Neural cell (in vitro differentiated cells): ENCODE measurements around the gene TADA2B. TPM values are rescaled to one million over a fixed set of nuclear protein-coding genes. Genes with fewer than 3 reads are reported as not detected.
"Not testable (repeated sequence)": the region's sequence is repeated elsewhere in the genome, so short reads cannot be mapped to it uniquely, and the experiment has no call there.

Experiments
- H2AFZ ChIP-seq: fragments of 200-600, 300-800 bp; sonication (generic), shearing (Covaris generic); 2 replicates; pipeline ENCODE4 v1.6.0; 2014; ENCODE audit warnings: low read depth, mild to moderate bottlenecking, antibody characterized with exemption, low read length, moderate library complexity
- H3F3A ChIP-seq: fragments of 200-600 bp; shearing (Covaris generic); 2 replicates; pipeline ENCODE4 v1.6.1; 2016; ENCODE audit warnings: mild to moderate bottlenecking, moderate library complexity, mixed read lengths, antibody characterized with exemption, low read length; ENCODE audit not compliant: insufficient read depth, poor library complexity, severe bottlenecking
- H3K27ac ChIP-seq: fragments of 200-600, 300-800 bp; sonication (generic), shearing (Covaris generic); 2 replicates; pipeline ENCODE4 v1.5.1; 2014; ENCODE audit warnings: mild to moderate bottlenecking, low read length, moderate library complexity
- H3K27me3 ChIP-seq: fragments of 300-800, 200-600 bp; sonication (generic), shearing (Covaris generic); 2 replicates; pipeline ENCODE4 v1.6.0; 2014; ENCODE audit warnings: mild to moderate bottlenecking, low read depth, low read length, moderate library complexity; ENCODE audit not compliant: insufficient read depth
- H3K36me3 ChIP-seq: fragments of 300-800, 200-600 bp; sonication (generic), shearing (Covaris generic); 2 replicates; pipeline ENCODE4 v1.5.1; 2014; ENCODE audit warnings: mild to moderate bottlenecking, antibody characterized with exemption, low read length, moderate library complexity; ENCODE audit not compliant: insufficient read depth
- H3K4me2 ChIP-seq: fragments of 300-800, 200-600 bp; sonication (generic), shearing (Covaris generic); 2 replicates; pipeline ENCODE4 v1.6.0; 2014; ENCODE audit warnings: mild to moderate bottlenecking, low read length
- H3K4me3 ChIP-seq: fragments of 300-800, 200-600 bp; sonication (generic), shearing (Covaris generic); 2 replicates; pipeline ENCODE4 v1.5.1; 2014; ENCODE audit warnings: mild to moderate bottlenecking, low read length, moderate library complexity
- H3K79me2 ChIP-seq: fragments of 200-600 bp; shearing (Covaris generic); replicated peaks from 2 replicates; pipeline ENCODE4 v1.6.0; 2014; ENCODE audit warnings: mild to moderate bottlenecking, low read length, moderate library complexity; ENCODE audit not compliant: insufficient read depth
- H3K9ac ChIP-seq: fragments of 300-800, 200-600 bp; sonication (generic), shearing (Covaris generic); 2 replicates; pipeline ENCODE4 v1.6.1; 2016; ENCODE audit warnings: mild to moderate bottlenecking, low read length, mixed read lengths
- H3K9me2 ChIP-seq: fragments of 200-600 bp; shearing (Covaris generic); 2 replicates; pipeline ENCODE4 v1.6.1; 2016; ENCODE audit warnings: mild to moderate bottlenecking, low read length, mixed read lengths; ENCODE audit not compliant: insufficient read depth
- H3K9me3 ChIP-seq: fragments of 200-600, 300-800 bp; sonication (generic), shearing (Covaris generic); 2 replicates; pipeline ENCODE4 v1.6.1; 2016; ENCODE audit warnings: mild to moderate bottlenecking, mixed run types, low read length, moderate library complexity, mixed read lengths
- H4K20me1 ChIP-seq: fragments of 200-600 bp; shearing (Covaris generic); 2 replicates; pipeline ENCODE4 v1.6.1; 2016; ENCODE audit warnings: mild to moderate bottlenecking, mixed run types; ENCODE audit not compliant: insufficient read depth
- EP300 ChIP-seq: fragments of 450-650 bp; conservative IDR thresholded peaks from 2 replicates; pipeline ENCODE4 v1.6.1; 2014; ENCODE audit warnings: antibody characterized with exemption, mild to moderate bottlenecking, moderate library complexity; ENCODE audit not compliant: poor library complexity, severe bottlenecking
- EZH2 ChIP-seq: fragments of 200-600, 300-800 bp; shearing (Covaris generic), sonication (generic); IDR thresholded peaks from 2 replicates; pipeline ENCODE4 v1.6.1; 2014; ENCODE audit warnings: antibody characterized with exemption, low read length, borderline replicate concordance, mild to moderate bottlenecking; ENCODE audit not compliant: insufficient read depth, poor library complexity, severe bottlenecking
- MXI1 ChIP-seq: fragments of 450-650 bp; conservative IDR thresholded peaks from 2 replicates; pipeline ENCODE4 v1.6.1; 2014; ENCODE audit warnings: antibody characterized with exemption, mild to moderate bottlenecking; ENCODE audit not compliant: poor library complexity, severe bottlenecking
- RAD21 ChIP-seq: fragments of 450-650 bp; conservative IDR thresholded peaks from 2 replicates; pipeline ENCODE4 v1.6.1; 2014; ENCODE audit warnings: antibody characterized with exemption, mild to moderate bottlenecking, moderate library complexity
- SMC3 ChIP-seq: fragments of 450-650 bp; conservative IDR thresholded peaks from 2 replicates; pipeline ENCODE4 v1.6.1; 2014; ENCODE audit warnings: antibody characterized with exemption, mild to moderate bottlenecking, moderate library complexity; ENCODE audit not compliant: poor library complexity
- TAF1 ChIP-seq: IDR thresholded peaks from 2 replicates; pipeline ENCODE4 v1.6.1; 2012; ENCODE audit warnings: low read depth
- polyA plus RNA-seq: library from polyadenylated mRNA; depleted of rRNA; stranded (reverse); fragments of >200 nt; gene quantifications from 2 replicates; pipeline ENCODE4 v1.2.3, GENCODE V29; 2014
- TF ChIP-seq, protein P1 (sequence below): IDR thresholded peaks from 2 replicates; pipeline ENCODE4 v1.6.1; 2012; ENCODE audit warnings: borderline replicate concordance
- TF ChIP-seq, protein P2 (sequence below): fragments of 450-650 bp; IDR thresholded peaks from 2 replicates; pipeline ENCODE4 v1.5.1; 2014; ENCODE audit warnings: antibody characterized with exemption, mild to moderate bottlenecking, moderate library complexity; ENCODE audit not compliant: poor library complexity, severe bottlenecking

Gene TADA2B
- polyA plus RNA-seq, 1 donor from 2014 or later: 13.9 TPM

DNA sequence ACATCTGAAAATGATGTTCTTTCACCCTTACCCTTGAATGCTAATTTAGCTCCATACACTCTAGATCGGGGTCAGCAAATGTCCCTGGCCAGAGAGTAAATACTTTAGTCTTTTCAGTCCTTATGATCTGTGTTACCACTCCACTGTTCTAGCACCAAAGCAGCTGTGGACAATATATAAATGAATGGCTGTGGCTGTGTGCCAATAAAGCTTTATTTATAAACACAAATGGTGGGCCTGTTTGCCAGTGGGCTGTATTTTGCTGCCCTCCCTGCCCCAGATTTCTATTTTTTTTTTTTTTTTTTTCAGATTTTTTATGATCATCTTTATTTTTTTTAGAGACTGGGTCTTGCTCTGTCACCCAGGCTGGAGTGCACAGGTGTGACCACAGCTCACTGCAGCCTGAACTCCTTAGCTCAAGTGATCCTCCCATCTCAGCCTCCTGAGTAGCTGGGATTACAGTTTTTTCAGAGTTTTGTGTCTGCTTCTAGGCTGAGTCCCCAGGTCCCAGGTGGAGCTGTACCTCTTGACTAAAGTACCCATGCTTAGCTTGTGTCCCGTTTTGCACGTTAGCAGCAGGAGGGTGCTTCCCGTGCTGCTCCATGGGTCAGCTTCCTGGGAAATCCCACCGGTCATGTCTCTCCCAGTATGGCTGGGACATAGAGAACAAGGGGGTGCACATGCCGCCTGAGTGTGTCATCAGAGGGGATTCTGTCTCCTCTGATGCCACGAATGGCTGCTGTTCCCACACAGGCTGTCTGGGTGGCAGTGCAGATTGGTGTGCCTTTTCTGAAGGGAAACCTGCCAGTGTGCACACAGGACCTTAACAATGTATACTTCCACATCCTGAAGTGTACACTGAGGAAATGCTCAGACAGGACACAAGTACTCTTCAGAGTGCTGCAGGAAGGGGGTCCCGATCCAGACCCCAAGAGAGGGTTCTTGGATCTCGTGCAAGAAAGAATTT, 40.7 kb downstream of the TADA2B start:
- Histone ChIP-seq H3K4me2 (no peak overlapping the region), H3K36me3 (no peaks in the 10 kb centered on the region), H3K4me3 (no peak overlapping the region), H2AFZ (no peak overlapping the region), H3K27ac (no peak overlapping the region), H3F3A (no peaks in the 10 kb centered on the region), H4K20me1 (no peaks in the 10 kb centered on the region), H3K9ac (no peak overlapping the region), H3K9me2 (no peaks in the 10 kb centered on the region), H3K9me3 (no peaks in the 10 kb centered on the region), H3K27me3 (no peaks in the 10 kb centered on the region), H3K79me2 (no peaks in the 10 kb centered on the region)
- TF ChIP-seq TAF1: no peak
- no peak for TF ChIP-seq SMC3
- no peak for TF ChIP-seq MXI1
- no peak for TF ChIP-seq EZH2
- no peak for TF ChIP-seq RAD21
- no peak for TF ChIP-seq EP300
- TF ChIP-seq, protein P1, sequence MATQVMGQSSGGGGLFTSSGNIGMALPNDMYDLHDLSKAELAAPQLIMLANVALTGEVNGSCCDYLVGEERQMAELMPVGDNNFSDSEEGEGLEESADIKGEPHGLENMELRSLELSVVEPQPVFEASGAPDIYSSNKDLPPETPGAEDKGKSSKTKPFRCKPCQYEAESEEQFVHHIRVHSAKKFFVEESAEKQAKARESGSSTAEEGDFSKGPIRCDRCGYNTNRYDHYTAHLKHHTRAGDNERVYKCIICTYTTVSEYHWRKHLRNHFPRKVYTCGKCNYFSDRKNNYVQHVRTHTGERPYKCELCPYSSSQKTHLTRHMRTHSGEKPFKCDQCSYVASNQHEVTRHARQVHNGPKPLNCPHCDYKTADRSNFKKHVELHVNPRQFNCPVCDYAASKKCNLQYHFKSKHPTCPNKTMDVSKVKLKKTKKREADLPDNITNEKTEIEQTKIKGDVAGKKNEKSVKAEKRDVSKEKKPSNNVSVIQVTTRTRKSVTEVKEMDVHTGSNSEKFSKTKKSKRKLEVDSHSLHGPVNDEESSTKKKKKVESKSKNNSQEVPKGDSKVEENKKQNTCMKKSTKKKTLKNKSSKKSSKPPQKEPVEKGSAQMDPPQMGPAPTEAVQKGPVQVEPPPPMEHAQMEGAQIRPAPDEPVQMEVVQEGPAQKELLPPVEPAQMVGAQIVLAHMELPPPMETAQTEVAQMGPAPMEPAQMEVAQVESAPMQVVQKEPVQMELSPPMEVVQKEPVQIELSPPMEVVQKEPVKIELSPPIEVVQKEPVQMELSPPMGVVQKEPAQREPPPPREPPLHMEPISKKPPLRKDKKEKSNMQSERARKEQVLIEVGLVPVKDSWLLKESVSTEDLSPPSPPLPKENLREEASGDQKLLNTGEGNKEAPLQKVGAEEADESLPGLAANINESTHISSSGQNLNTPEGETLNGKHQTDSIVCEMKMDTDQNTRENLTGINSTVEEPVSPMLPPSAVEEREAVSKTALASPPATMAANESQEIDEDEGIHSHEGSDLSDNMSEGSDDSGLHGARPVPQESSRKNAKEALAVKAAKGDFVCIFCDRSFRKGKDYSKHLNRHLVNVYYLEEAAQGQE: no peak

GRCh38 chr4:7084564-7084961, 41.4 kb downstream of the TADA2B start:
- not testable (repeated sequence) for H3F3A ChIP-seq, H3K4me3 ChIP-seq, H4K20me1 ChIP-seq, H3K9me2 ChIP-seq, H3K79me2 ChIP-seq, H3K9me3 ChIP-seq, H3K9ac ChIP-seq, H3K4me2 ChIP-seq, H3K27me3 ChIP-seq, H3K27ac ChIP-seq, H2AFZ ChIP-seq, H3K36me3 ChIP-seq

GRCh38 chr4:7086384-7086783, 43.2 kb downstream of the TADA2B start:
- Histone ChIP-seq H3K79me2 (no peaks in the 10 kb centered on the region), H3K9me2 (no peaks in the 10 kb centered on the region), H3K27me3 (no peaks in the 10 kb centered on the region), H3K27ac (no peak overlapping the region), H3F3A (no peaks in the 10 kb centered on the region), H3K4me2 (no peak overlapping the region), H3K4me3 (no peak overlapping the region), H4K20me1 (no peaks in the 10 kb centered on the region), H3K9ac (no peak overlapping the region), H2AFZ (no peak overlapping the region), H3K36me3 (no peaks in the 10 kb centered on the region), H3K9me3 (no peaks in the 10 kb centered on the region)
- TF ChIP-seq EZH2: no peak
- no peak for TF ChIP-seq TAF1
- TF ChIP-seq, protein P2, sequence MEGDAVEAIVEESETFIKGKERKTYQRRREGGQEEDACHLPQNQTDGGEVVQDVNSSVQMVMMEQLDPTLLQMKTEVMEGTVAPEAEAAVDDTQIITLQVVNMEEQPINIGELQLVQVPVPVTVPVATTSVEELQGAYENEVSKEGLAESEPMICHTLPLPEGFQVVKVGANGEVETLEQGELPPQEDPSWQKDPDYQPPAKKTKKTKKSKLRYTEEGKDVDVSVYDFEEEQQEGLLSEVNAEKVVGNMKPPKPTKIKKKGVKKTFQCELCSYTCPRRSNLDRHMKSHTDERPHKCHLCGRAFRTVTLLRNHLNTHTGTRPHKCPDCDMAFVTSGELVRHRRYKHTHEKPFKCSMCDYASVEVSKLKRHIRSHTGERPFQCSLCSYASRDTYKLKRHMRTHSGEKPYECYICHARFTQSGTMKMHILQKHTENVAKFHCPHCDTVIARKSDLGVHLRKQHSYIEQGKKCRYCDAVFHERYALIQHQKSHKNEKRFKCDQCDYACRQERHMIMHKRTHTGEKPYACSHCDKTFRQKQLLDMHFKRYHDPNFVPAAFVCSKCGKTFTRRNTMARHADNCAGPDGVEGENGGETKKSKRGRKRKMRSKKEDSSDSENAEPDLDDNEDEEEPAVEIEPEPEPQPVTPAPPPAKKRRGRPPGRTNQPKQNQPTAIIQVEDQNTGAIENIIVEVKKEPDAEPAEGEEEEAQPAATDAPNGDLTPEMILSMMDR: no peak
- TF ChIP-seq MXI1: no peak
- no peak for TF ChIP-seq RAD21
